HG03159 (cell line): ENCODE results near the gene EFCAB7.
"Not testable (repeated sequence)": the region's sequence is repeated elsewhere in the genome, so short reads cannot be mapped to it uniquely, and the experiment has no call there.

Experiments used
- ATAC-seq: cut with Tn5 transposase; IDR thresholded peaks from one replicate; pipeline ENCODE4 v1.9.1; 2021; ENCODE audit warnings: mild to moderate bottlenecking, moderate library complexity; ENCODE audit not compliant: unreplicated experiment

Gene EFCAB7

DNA sequence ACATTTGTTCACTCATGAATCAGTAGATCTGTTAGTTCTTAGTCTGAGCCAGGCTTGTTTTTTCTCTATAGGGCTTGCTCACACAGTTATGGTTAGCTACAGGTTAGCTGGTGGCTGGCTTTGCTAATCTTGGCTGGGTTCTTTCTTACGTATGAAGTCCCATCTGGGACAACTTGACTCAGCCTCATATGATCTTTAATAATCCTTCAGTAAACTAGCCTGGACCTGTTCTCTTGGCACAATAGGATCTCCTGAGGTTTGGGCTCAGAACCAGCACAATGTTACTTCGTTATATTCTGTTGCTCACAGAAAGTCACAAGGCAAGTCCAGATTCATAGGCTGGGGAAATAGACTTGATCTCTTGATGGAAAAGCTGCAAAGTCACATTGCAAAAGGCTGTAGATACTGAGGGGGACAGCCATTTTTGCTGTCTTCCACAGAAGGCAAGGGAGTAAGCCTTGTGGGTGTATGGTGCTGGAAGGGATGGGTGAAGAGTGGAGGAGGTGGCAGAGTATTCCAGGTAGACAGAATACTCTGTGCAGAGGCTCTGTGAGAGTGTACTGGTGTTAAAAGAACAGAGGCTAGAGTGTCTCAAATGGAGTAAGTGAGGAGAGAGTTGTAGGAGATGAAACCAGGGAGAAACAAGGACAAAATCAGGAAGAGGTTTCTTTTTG, 24.4 kb downstream of the EFCAB7 start:
- no peak for ATAC-seq

DNA sequence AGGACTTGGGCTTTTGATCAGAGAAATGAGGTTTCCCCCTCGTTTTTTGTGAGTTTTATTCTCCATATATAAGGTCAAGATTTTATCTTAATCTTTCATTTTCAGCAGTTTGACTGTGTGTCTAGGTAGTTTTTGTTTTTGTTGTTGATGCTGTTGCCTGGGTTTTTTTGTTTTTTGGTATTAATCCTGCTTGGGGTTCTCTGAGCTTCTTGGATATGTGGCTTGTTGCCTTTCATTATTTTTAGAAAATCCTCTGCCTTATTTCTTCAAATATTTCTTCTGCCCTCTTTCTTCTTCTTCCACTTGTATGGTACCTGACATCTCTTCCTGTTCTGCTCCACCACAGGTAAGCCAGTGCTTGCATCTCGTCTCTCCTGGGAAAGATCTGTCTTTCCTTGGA, 25.0 kb downstream of the EFCAB7 start:
- no peak for ATAC-seq

DNA sequence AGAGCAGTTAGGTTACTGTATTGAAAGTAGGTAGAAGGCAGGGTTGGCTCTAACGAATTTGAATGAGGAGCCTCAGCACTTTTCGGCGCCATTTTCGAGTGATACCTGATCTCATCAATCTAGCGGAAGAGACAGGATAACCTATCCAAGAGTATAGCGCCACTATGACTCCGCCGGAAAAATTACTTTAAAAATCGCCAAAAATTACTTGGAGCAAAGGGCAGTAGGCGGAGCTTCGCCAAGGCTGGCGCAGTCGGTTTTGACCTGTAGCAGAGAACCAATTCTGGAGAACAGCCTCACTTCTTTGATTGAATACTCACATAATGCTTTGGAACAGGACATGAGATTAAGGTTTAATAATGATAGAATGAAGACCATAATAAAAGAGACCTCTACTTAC, 25.6 kb downstream of the EFCAB7 start:
- ATAC-seq = no peak

DNA sequence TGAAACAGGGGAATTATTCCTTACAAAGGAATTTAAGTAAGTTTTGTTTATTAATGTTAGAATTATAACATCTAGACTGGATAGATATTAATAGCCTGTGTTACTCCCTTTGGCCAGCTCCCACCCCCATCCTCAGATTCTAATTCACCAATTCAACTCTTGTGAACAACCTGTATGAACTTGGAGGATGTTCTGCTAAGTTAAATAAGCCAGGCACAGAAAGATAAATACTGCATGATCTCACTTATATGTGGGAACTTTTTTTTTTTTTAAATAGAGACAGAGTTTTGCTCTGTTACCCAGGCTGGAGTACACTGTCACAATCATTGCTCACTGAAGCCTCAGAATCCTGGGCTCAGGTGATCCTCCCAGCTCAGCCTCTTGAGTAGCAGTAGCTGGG, 32.2 kb downstream of the EFCAB7 start:
- ATAC-seq = no peak

DNA sequence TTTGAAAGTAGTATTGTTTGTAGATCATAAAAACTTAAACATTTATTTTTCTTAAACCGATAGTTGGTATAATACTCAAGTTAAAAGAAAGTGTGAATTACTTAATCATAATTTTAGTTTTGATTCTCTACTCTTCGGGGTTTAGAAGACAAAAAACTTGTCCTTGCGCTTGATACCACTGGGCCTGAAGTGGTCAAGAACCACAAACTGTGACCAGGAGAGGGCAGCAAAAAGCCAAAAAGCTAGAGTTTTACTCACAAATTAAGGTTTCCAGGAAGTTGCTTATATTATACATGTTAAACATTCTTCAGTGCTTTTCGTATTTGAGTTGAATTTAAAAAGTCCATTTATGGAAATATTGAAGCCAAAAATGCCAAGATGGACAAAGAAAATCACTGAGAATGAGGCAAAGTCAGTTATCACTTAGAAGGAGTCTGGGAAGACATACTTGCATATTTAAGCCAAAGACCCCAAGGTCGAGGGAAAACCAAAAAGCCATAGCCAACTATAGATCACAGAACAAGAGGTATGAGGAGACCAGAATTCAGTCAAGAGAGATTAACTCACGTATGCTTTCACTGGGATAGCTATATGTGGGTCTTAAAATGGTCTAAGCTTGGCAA, 34.2 kb downstream of the EFCAB7 start:
- peak; percentile 49 for ATAC-seq

DNA sequence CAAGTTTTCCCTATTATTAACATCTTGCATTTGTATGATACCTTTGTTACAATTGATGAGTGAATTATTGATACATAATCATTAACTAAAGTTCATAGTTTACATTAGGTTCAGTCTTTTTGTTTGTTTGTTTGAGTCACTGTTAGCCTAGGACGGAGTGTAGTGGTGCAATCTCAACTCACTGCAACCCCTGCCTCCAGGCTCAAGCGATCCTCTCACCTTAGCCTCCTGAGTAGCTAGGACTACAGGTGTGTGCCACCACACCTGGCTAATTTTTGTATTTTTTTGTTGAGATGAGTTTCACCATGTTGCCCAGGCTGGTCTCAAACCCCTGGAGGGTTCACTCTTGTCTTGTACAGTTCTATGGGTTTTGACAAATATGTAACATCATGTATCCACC, 36.0 kb downstream of the EFCAB7 start:
- ATAC-seq = no peak

DNA sequence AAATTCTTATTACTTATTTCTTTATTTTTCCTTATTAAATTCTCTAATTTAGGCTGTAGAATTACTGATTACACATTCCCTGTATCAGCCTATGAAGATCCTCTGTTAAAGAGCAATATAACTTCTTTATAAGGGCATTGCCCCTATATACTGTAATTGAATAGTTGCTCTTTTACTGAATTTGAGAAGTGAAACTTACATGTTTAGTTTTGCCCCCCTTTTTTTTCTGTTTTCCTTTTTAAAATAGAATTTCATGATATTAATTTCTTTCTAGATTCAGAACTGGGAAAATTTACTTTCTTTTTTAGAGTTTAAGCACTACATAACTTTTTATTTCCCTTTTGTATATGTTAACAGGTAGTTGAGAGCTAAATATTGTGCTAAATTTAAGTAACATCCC, 40.4 kb downstream of the EFCAB7 start:
- no peak for ATAC-seq

DNA sequence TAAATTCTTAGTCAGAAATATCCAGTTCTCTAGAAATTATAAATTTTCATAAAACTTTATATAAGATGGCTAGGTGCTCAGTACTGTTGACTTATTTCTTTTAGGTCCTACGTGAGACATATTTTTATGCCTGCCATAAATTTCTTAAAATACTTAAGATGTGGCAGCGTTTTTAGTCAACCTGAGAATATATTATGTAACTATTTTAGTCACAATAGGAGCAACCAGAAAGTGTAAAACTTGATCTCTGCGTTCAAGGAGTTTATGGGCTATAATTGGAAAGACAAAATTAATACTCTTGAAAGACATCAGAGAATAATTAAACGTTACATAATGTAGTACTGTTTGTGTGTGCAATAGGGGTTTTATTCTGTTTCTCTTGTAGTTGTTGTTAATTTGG, 45.7 kb downstream of the EFCAB7 start:
- no peak for ATAC-seq

DNA sequence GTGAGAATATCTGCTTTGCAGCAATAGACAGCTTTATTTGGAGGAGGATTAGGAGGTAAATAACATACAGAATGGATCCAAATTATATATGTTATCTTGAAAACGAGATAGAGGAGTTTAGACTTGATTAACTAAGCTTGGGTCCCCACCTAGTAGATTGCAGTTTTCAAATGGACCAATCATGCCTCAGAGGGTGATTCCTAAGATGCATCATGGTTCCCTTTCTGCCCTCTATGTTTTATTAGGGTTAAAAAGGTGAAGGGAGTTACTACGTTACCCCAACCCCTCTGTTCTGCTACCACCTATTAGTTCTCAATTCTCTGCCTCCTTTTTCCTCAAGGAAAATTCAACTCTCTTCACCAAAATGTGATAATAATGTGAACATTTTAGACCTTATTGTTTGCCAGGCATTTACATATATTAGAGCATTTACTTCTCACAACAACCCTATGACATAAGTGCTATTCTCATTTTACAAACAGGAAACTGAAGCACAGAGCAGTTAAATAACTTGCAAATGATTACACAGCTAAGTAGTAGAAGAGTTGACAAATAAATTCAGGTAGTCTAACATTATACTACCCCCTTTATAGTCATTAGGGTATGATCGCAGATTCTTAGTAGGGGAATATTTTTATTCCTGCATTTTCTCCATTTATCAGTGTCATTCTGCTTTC, 46.5 kb downstream of the EFCAB7 start:
- ATAC-seq = no peak

DNA sequence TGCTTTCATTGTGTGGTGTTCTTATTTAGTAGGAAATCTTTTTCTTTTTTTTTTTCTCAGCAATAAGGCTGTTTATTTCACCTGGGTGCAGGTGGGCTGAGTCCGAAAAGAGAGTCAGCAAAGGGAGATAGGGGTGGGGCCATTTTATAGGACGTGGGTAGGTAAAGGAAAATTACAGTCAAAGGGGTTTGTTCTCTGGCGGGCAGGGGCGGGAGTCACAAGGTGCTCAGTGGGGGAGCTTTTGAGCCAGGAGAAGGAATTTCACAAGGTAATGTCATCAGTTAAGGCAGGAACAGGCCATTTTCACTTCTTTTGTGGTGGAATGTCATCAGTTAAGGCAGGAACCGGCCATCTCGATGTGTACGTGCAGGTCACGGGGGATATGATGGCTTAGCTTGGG, 49.4 kb downstream of the EFCAB7 start:
- ATAC-seq = not testable (repeated sequence)

DNA sequence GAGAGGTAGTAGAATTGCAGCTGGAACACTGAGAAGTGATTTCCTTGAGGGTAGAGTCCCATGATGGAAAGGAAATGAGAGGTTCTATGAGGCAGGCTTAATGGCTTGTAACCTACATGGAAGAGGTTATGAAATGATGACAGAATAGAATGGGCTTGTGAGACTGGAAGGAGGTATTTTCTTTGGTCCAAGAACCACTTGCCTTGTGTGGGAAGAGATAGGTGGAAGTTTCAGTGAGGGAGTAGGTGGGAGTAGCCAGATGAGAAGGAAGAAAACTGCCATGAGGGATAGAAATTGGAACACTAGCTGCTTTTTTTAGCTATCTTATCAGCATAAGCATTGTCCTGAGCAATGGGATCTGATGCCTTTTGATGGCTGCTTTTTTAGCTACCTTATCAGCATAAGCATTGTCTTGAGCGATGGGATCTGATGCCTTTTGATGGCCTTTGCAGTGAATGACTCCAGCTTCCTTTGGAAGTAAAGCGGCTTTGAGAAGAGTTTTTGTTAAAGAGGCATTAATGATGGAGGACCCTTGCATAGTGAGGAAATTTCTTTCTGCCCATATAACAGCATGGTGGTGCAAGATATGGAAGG, 51.0 kb downstream of the EFCAB7 start:
- ATAC-seq = not testable (repeated sequence)

DNA sequence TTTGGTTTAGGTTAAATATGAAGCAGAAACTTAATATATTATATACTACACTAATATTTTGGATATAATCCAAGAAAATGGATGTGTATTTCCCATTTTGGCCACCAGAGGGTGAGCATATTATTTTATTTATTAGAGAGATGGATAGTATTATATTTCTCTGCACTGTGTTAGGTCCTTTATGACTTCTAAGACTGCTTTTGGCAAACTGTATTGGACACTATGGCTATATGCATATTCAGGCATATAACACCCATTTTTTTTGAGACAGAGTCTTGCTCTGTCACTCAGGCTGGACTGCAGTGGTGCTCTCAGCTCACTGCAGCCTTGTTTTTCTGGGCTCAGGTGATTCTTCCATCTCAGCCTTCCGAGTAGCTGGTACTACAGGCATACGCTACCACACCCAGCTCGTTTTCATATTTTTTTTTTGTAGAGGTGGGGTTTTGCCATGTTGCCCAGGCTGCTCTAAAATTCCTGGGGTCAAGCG, 52.1 kb downstream of the EFCAB7 start:
- peak; percentile 56 for ATAC-seq

DNA sequence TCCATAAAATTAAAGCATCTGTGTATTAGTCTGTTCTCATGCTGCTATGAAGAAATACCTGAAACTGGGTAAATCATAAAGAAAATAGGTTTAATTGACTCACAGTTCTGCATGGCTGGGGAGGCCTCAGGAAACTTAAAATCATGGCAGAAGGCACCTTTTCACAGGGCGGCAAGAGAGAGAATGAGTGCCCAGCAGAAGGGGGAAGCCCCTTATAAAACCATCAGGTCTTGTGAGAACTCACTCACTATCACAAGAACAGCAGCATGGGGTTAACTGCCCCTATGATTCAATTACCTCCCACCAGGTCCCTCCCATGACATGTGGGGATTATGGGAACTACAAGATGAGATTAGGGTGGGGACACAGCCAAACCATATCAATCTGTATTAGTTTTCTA, 63.0 kb downstream of the EFCAB7 start:
- ATAC-seq = not testable (repeated sequence)

DNA sequence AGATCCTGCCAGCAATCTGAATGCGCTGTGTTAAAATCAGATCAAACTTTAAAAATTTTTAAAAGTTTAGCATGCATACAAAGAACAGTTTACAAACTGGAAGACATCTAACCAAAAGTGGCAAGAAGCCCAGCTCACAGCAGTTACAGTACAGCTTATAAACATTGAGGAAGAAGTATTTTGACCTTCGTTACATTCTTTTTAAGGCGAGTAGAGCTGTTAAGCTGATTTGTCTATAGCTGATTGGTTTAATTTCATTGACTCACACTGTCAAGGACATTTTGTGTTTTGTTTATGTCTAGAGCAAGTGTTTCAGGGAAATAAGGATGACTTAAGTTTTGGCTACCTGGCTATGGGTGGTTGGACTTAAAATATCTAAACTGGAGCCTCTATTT, 66.8 kb downstream of the EFCAB7 start:
- ATAC-seq = no peak

DNA sequence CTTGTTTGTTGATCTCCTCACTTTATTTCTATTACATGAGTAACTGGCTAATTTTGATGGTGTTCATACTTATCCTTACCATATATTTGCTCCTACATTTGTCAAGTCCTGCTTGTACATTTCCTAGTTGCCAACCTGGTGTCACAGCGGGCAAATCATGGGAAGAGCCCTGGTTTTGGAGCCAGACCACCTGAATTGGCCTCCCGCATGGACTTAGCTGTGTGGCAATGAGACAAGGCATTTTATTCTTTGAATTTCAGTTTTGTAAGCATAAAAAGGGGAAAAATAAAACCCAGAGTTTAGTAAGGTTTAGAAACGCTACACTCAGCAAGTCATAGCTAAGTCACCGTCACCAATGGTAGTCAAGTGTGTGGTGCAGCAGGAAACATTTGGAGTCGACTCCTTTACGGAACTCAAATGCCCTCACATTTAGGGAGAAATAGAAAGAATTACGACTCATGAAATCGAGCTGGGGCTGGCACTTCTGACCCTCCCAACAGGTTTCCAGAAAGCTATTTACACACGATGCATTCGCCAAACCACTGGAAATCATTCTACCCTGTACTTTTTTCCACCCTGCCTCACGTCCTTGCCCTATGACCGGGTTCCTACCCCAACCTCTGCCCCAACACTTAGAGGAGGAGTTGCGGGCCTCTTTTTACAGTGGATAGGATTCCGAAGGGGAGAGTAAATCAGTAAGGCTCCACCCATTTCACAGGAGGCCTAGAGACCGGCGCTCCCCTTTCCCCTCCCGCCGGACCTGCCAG, 69.4 kb downstream of the EFCAB7 start:
- no peak for ATAC-seq

DNA sequence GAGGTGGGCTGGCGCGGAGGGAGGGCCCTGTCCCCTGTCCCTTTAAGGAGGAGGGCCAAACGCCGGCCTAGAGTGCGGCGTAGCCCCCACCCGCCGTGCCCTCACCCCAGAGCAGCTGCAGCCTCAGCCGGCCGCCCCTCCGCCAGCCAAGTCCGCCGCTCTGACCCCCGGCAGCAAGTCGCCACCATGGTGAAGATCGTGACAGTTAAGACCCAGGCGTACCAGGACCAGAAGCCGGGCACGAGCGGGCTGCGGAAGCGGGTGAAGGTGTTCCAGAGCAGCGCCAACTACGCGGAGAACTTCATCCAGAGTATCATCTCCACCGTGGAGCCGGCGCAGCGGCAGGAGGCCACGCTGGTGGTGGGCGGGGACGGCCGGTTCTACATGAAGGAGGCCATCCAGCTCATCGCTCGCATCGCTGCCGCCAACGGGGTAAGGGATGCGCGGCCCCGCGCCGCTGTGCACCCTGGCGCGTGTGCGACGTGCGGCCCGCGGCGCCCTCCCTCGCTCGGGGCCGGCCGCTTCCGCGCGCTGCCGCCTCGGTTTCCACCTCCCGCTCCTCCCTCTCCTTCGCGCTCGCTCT, 70.1 kb downstream of the EFCAB7 start, which contains the start of gene PGM1:
Gene PGM1, plus strand, starts transcription at position 109 of the 583 bp plus-strand sequence. Its CDS starts 78 bp downstream, at position 187.
- peak; percentile 83 for ATAC-seq

DNA sequence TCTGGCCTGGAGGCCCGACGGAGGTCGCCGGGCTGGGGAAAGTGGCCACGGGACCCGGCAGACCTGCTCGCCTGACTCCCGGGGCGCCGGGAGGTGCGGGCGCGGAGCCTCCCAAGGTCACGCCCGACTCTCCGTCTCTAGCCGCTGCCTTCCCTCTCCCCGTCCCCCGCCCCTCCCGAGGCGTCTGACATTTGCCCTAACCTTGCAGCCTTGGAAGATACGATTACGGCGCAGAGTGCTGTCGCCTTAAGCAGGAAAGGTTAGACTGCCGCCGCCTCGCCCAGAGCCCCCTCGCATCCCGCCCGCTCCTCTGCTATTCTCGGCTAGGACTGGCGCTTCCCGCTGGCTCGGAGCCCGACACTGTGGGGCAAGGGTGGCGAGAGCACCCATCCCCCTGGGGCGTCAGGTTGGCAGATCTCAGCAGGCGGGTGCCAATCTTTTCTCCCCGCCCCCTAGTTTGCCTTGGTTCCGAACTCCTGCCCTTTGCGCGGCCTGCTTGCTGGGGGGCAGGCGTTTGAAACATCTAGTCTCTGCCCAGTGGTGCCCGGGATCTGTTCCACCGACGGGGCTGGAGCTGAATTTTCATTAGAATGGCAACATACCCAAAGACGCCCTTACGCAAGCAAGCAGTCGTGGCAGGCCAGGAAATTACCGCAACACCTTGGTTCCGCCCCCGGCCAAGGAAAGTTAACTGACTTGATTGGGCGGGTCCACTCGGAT, 70.7 kb downstream of the EFCAB7 start:
- peak; percentile 59 for ATAC-seq

DNA sequence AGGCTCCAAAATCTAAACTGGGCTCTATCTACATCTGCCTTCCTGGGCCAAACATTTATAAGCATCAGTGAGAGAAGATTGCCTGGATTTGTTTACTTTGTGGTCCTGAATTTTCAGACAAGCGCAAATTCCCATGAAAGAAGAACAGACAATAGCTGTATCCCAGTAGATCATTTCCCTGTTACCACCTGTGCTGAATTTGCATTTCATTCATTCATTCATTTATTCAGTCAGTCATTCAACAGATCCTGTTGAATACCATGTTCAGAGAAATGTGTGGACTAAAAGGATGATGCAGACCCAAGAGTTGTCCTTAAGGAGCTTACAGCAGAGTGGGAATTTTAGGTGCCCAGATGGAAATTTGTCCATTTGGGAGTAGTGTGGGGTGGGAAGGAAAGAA, 72.1 kb downstream of the EFCAB7 start:
- no peak for ATAC-seq

DNA sequence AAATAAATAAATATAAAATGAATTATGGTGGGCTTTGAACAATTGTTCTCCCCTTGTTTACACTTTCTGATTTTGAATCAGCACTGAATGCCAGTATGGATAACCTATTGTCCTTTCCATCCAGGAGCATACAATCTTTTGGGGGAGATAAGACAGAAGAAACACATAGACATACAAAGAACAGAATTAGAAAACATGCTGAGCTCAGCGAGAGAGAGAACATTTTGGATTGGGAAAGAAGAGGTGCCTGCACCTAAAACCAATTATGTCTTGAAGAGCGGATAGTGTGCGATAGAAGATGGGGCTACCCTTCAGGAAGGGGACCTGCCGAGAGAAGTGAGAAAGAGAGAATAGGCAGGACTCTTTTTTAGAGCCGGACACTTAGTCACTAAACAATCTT, 76.5 kb downstream of the EFCAB7 start:
- ATAC-seq = no peak

DNA sequence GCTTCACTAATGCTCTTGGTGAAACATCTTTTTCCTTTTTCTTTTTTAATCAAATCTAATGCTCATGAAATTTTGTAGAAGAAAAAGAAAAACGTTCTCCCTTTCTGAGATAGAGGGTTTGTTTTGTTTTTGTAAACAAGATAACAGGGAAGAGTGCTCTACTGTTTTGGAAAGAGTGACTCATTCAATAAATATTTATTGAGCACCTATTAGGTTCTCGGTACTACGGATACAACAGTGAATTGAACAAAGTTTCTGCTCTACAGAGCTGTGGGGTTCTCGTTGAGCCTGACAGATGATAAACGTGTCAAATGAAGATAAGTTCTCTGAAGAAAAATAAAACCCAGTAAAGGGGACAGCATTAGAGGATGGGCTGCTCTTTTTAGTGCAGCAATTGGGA, 76.9 kb downstream of the EFCAB7 start:
- no peak for ATAC-seq
